GM12878 (cell line): ENCODE results near the gene SDC1. TPM values are rescaled to one million over a fixed set of nuclear protein-coding genes. Genes with fewer than 3 reads are reported as not detected.

ENCODE experiments used
- BCL11A ChIP-seq: IDR thresholded peaks from 2 replicates; pipeline ENCODE4 v1.6.1; 2011; ENCODE audit warnings: low read depth, low read length
- BCLAF1 ChIP-seq: fragments of 450-650 bp; IDR thresholded peaks from 2 replicates; pipeline ENCODE4 v1.6.1; 2017; ENCODE audit warnings: antibody characterized with exemption, mild to moderate bottlenecking, moderate library complexity
- EED ChIP-seq: sonication (generic); IDR thresholded peaks from 2 replicates; pipeline ENCODE4 v1.6.1; 2016; ENCODE audit warnings: antibody characterized with exemption, low read depth
- HDAC2 ChIP-seq: fragments of 200-600 bp; sonication (generic); IDR thresholded peaks from 2 replicates; pipeline ENCODE4 v1.6.1; 2017
- HDGF ChIP-seq: fragments of 450-650 bp; IDR thresholded peaks from 2 replicates; pipeline ENCODE4 v1.6.1; 2016; ENCODE audit warnings: antibody characterized with exemption
- MEF2A ChIP-seq: IDR thresholded peaks from 2 replicates; pipeline ENCODE4 v1.6.1; 2011; ENCODE audit warnings: low read depth, mild to moderate bottlenecking, low read length, moderate library complexity; ENCODE audit not compliant: insufficient read depth
- MLLT1 ChIP-seq: fragments of 450-650 bp; IDR thresholded peaks from 2 replicates; pipeline ENCODE4 v1.6.1; 2016; ENCODE audit warnings: mild to moderate bottlenecking
- MTA2 ChIP-seq: fragments of 450-650 bp; IDR thresholded peaks from 2 replicates; pipeline ENCODE4 v1.6.1; 2016; ENCODE audit warnings: low read depth, mild to moderate bottlenecking, moderate library complexity
- MXI1 ChIP-seq: fragments of 150-350 bp; IDR thresholded peaks from 2 replicates; pipeline ENCODE4 v1.6.1; 2011; ENCODE audit warnings: low read depth, mild to moderate bottlenecking, inconsistent platforms, low read length, improper control_type of control experiment
- MYB ChIP-seq: fragments of 150-350 bp; IDR thresholded peaks from 2 replicates; pipeline ENCODE4 v1.6.1; 2014; ENCODE audit warnings: mild to moderate bottlenecking, low read depth, low read length, borderline replicate concordance
- NFYB ChIP-seq: IDR thresholded peaks from 2 replicates; pipeline ENCODE4 v1.6.1; 2011; ENCODE audit warnings: low read depth, mild to moderate bottlenecking, low read length, improper control_type of control experiment, moderate library complexity; ENCODE audit not compliant: insufficient read depth
- PKNOX1 ChIP-seq: fragments of 450-650 bp; IDR thresholded peaks from 2 replicates; pipeline ENCODE4 v1.6.1; 2016; ENCODE audit warnings: mild to moderate bottlenecking
- PML ChIP-seq: IDR thresholded peaks from 2 replicates; pipeline ENCODE4 v1.6.1; 2012; ENCODE audit warnings: low read length, inconsistent platforms
- POLR2A ChIP-seq: IDR thresholded peaks from 2 replicates; pipeline ENCODE4 v1.6.1; 2011; ENCODE audit warnings: low read depth, mild to moderate bottlenecking, low read length
- PRDM15 ChIP-seq: fragments of 450-650 bp; formaldehyde crosslinking; IDR thresholded peaks from 2 replicates; pipeline ENCODE4 v1.4.0; 2020; ENCODE audit warnings: mild to moderate bottlenecking, moderate library complexity
- RAD51 ChIP-seq: fragments of 450-650 bp; IDR thresholded peaks from 2 replicates; pipeline ENCODE4 v1.6.1; 2016; ENCODE audit warnings: moderate library complexity, mild to moderate bottlenecking, inconsistent platforms
- RFX5 ChIP-seq: IDR thresholded peaks from 2 replicates; pipeline ENCODE4 v1.6.1; 2011; ENCODE audit warnings: low read depth, low read length, improper control_type of control experiment
- SIX5 ChIP-seq: IDR thresholded peaks from 2 replicates; pipeline ENCODE4 v1.6.1; 2011; ENCODE audit warnings: mild to moderate bottlenecking, low read depth, low read length, moderate library complexity; ENCODE audit not compliant: severe bottlenecking
- STAT3 ChIP-seq: IDR thresholded peaks from 2 replicates; pipeline ENCODE4 v1.6.1; 2011; ENCODE audit warnings: low read depth, low read length, improper control_type of control experiment
- USF1 ChIP-seq: IDR thresholded peaks from 2 replicates; pipeline ENCODE4 v1.6.1; 2011; ENCODE audit warnings: borderline replicate concordance, low read depth, mild to moderate bottlenecking, moderate library complexity, mixed read lengths, low read length; ENCODE audit not compliant: insufficient read depth; ENCODE audit errors: extremely low read length
- polyA plus RNA-seq, 11 experiments: library from polyadenylated mRNA; depleted of rRNA in 4 of 11; unstranded in 6 of 11; stranded (reverse) in 5 of 11; fragments of >200 nt; fragmentation: Nextera tagmentation in 4 of 11; fragmentation: Illumina TruSeq in 1 of 11; extraction: Ambion mirVana in 4 of 11; extraction: Trizol in 1 of 11; gene quantifications; 1 replicate in 1 of 11; 2 replicates in 10 of 11; pipeline versions ENCODE4 v1.2.1 to v1.2.3, GENCODE V29; 2011 to 2016; ENCODE audit warnings: inconsistent platforms in 2 of 11, missing spikeins in 2 of 11, low read depth in 1 of 11
- total RNA-seq, 4 experiments: library from RNA; depleted of rRNA in 3 of 4; stranded (reverse); fragments of >200 nt in 3 of 4; fragmentation: Illumina TruSeq in 1 of 4; extraction: Trizol in 1 of 4; gene quantifications; 2 replicates each; pipeline versions ENCODE4 v1.2.1 to v1.2.3, GENCODE V29; 2013 to 2021

SDC1 gene
- total and polyA plus RNA-seq, 10 of the 15 experiments (the other 5 are each of a cell fraction or from before 2014, with no cell fraction given) = 0.85 to 36.8 (median 23.7) TPM

GRCh38 chr2:20186078-20186854 is 38.7 kb downstream of the SDC1 start (continued):
- TF ChIP-seq PRDM15 (no peak), RAD51 (peak; percentile 98), STAT3 (no peak), MYB (no peak), HDGF (no peak), BCLAF1 (no peak), MTA2 (peak; percentile 15; the same call in 1 of the 2 replicates), NFYB (no peak), USF1 (peak; percentile 69), HDAC2 (no peak), MEF2A (no peak), PKNOX1 (peak; percentile 95), MLLT1 (peak; percentile 53; the same call in 1 of the 2 replicates), SIX5 (no peak), EED (peak; percentile 26; the same call in 1 of the 2 replicates), MXI1 (0 out of 2 replicates have a peak, but pooled peaks have one; percentile 28), POLR2A (0 out of 2 replicates have a peak, but pooled peaks have one; percentile 42), PML (no peak), RFX5 (peak; percentile 37; the same call in 1 of the 2 replicates), BCL11A (no peak)
